Measurements from ENCODE around the gene ETV2.

The ETV2 gene

DNA sequence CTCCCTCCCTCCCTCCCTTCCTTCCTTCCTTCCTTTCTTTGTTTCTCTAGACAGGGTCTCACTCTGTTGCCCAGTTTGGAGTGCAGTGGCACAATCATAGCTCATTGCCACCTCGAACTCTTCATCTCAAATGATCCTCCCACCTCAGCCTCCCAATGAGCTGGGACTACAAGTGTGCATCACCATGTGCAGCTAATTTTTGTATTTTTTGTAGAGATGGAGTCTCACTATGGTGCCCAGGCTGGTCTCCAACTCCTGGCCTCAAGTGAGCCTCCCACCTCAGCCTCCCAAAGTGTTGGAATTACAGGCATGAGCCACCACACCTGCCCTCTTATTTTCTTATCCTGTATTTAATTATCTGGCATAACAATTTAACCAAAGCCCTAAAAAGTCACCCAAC is 29.1 kb downstream of the ETV2 start:
- DNase-seq (no peak), ATAC-seq (ENCODE audit: insufficient read depth, low read depth) (no peak)
- H3K9me3 ChIP-seq (ENCODE audit: insufficient read depth, low read length, severe bottlenecking), result no peaks in the 10 kb centered on the region
- no peak overlapping the region for H3K9ac ChIP-seq (ENCODE audit: low read depth, low read length)
- 0 out of 2 replicates have a peak, but pooled peaks cover 4% of the 10 kb centered on the region for H4K20me1 ChIP-seq (ENCODE audit: insufficient read depth, low read length)
- H3K4me1 ChIP-seq (ENCODE audit: insufficient read depth, low read length), result no peaks in the 10 kb centered on the region
- TF ChIP-seq, protein P1, sequence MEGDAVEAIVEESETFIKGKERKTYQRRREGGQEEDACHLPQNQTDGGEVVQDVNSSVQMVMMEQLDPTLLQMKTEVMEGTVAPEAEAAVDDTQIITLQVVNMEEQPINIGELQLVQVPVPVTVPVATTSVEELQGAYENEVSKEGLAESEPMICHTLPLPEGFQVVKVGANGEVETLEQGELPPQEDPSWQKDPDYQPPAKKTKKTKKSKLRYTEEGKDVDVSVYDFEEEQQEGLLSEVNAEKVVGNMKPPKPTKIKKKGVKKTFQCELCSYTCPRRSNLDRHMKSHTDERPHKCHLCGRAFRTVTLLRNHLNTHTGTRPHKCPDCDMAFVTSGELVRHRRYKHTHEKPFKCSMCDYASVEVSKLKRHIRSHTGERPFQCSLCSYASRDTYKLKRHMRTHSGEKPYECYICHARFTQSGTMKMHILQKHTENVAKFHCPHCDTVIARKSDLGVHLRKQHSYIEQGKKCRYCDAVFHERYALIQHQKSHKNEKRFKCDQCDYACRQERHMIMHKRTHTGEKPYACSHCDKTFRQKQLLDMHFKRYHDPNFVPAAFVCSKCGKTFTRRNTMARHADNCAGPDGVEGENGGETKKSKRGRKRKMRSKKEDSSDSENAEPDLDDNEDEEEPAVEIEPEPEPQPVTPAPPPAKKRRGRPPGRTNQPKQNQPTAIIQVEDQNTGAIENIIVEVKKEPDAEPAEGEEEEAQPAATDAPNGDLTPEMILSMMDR (IDR thresholded peaks at IDR 0.05; ENCODE audit: borderline replicate concordance, extremely low read depth, low read length, poor library complexity, severe bottlenecking), result no peak
- no peak for TF ChIP-seq EZH2 (IDR thresholded peaks at IDR 0.05; ENCODE audit: borderline replicate concordance, low read depth, low read length, severe bottlenecking)
- no peak overlapping the region for H3K4me3 ChIP-seq (ENCODE audit: low read depth in 1 of 2, low read length in 2 of 2)
- H3K27me3 ChIP-seq (ENCODE audit: insufficient read depth, low read length, poor library complexity), result no peaks in the 10 kb centered on the region
- no peak overlapping the region for H3K27ac ChIP-seq (ENCODE audit: low read length)
- H3K79me2 ChIP-seq (ENCODE audit: insufficient read depth, low read length), result no peaks in the 10 kb centered on the region
- no peaks in the 10 kb centered on the region for H3K36me3 ChIP-seq (ENCODE audit: insufficient read depth, low read length)
- H2AFZ ChIP-seq (ENCODE audit: low read depth, low read length), result no peak overlapping the region
- H3K4me2 ChIP-seq (ENCODE audit: insufficient read depth, low read length), result no peak overlapping the region

DNA sequence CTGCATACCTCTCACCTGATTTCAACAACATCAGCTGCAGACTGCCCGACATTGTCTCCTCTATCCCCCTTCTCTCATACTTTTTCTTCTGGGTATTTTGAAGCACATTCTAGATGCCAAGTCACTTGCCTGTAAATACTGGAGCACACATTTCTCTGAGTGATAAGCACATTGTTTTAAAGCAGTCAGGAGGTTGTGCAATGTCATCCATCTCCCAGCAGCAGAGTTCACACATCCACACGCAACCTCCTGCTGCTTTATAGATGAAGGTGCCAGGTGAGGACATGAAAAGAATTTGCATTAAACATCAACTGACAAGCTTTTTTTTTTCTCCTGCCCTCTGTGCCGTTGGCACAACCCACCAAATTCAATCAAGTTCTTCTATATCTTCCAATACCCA is 30.3 kb downstream of the ETV2 start:
- no peak for TF ChIP-seq EZH2 (IDR thresholded peaks at IDR 0.05; ENCODE audit: borderline replicate concordance, low read depth, low read length, severe bottlenecking)
- TF ChIP-seq, protein P1 (IDR thresholded peaks at IDR 0.05; ENCODE audit: borderline replicate concordance, extremely low read depth, low read length, poor library complexity, severe bottlenecking), result no peak
- H3K27me3 ChIP-seq (ENCODE audit: insufficient read depth, low read length, poor library complexity), result no peaks in the 10 kb centered on the region
- no peak for ATAC-seq (ENCODE audit: insufficient read depth, low read depth)
- no peak overlapping the region for H3K4me3 ChIP-seq (ENCODE audit: low read depth in 1 of 2, low read length in 2 of 2)
- H3K9me3 ChIP-seq (ENCODE audit: insufficient read depth, low read length, severe bottlenecking), result no peaks in the 10 kb centered on the region
- no peak overlapping the region for H2AFZ ChIP-seq (ENCODE audit: low read depth, low read length)
- no peak overlapping the region for H3K4me2 ChIP-seq (ENCODE audit: insufficient read depth, low read length)
- 0 out of 2 replicates have a peak, but pooled peaks cover 4% of the 10 kb centered on the region for H4K20me1 ChIP-seq (ENCODE audit: insufficient read depth, low read length)
- no peak overlapping the region for H3K27ac ChIP-seq (ENCODE audit: low read length)
- no peaks in the 10 kb centered on the region for H3K4me1 ChIP-seq (ENCODE audit: insufficient read depth, low read length)
- no peak overlapping the region for H3K9ac ChIP-seq (ENCODE audit: low read depth, low read length)
- DNase-seq, result no peak
- H3K36me3 ChIP-seq (ENCODE audit: insufficient read depth, low read length), result no peaks in the 10 kb centered on the region
- no peaks in the 10 kb centered on the region for H3K79me2 ChIP-seq (ENCODE audit: insufficient read depth, low read length)

DNA sequence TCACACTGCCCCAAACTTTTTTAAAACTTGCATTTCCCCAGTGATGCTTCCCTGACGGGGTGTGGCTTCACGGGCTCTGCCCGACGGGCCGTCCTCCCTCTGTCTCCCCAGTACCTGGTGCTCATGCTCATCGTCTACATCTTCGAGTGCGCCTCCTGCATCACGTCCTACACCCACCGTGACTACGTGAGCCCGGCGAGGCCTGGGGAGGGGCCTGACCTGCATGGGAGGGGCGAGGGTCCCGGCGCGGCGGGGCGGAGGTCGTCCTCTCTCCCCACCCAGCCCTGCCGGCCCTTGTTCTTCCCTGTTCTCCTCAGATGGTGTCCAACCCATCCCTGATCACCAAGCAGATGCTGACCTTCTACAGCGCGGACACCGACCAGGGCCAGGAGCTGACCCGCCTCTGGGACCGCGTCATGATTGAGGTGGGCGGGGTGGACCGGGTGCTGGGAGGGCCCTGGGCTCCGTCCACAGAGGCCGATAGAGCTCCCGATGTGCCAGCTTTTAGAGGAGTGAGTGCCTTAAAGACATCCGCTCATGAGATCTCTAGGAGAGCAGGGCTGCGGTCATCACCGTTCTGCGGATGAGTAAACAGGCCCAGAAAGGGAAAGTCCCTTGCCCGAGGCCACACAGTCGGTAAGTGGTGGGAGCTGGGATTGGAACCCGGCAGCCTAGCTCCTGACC is 31.7 kb downstream of the ETV2 start:
- no peaks in the 10 kb centered on the region for H3K27me3 ChIP-seq (ENCODE audit: insufficient read depth, low read length, poor library complexity)
- no peaks in the 10 kb centered on the region for H3K4me1 ChIP-seq (ENCODE audit: insufficient read depth, low read length)
- no peak for TF ChIP-seq EZH2 (IDR thresholded peaks at IDR 0.05; ENCODE audit: borderline replicate concordance, low read depth, low read length, severe bottlenecking)
- TF ChIP-seq, protein P1 (IDR thresholded peaks at IDR 0.05; ENCODE audit: borderline replicate concordance, extremely low read depth, low read length, poor library complexity, severe bottlenecking), result no peak
- 0 out of 2 replicates have a peak, but pooled peaks cover 4% of the 10 kb centered on the region for H4K20me1 ChIP-seq (ENCODE audit: insufficient read depth, low read length)
- H3K4me3 ChIP-seq (ENCODE audit: low read depth in 1 of 2, low read length in 2 of 2), result no peak overlapping the region
- H3K36me3 ChIP-seq (ENCODE audit: insufficient read depth, low read length), result no peaks in the 10 kb centered on the region
- no peak for ATAC-seq (ENCODE audit: insufficient read depth, low read depth)
- H3K4me2 ChIP-seq (ENCODE audit: insufficient read depth, low read length), result no peak overlapping the region
- no peak for DNase-seq
- no peak overlapping the region for H3K9ac ChIP-seq (ENCODE audit: low read depth, low read length)
- no peaks in the 10 kb centered on the region for H3K9me3 ChIP-seq (ENCODE audit: insufficient read depth, low read length, severe bottlenecking)
- no peak overlapping the region for H3K27ac ChIP-seq (ENCODE audit: low read length)
- no peak overlapping the region for H2AFZ ChIP-seq (ENCODE audit: low read depth, low read length)
- no peaks in the 10 kb centered on the region for H3K79me2 ChIP-seq (ENCODE audit: insufficient read depth, low read length)
